SK-N-SH treated with all-trans-retinoic acid at 6 μM for 48 hours (cell line): ENCODE measurements around the gene GSE1.

Experiments
- ATAC-seq: fragments of 200-7000 bp; cut with Tn5 transposase; 3 replicates; pipeline ENCODE4 v1.9.1; 2020; ENCODE audit warnings: mild to moderate bottlenecking, moderate library complexity
- ARNTL ChIP-seq: fragments of 450-650 bp; formaldehyde crosslinking; IDR thresholded peaks from 2 replicates; pipeline ENCODE4 v1.5.0; 2020; ENCODE audit warnings: low read depth, mild to moderate bottlenecking, moderate library complexity, borderline replicate concordance
- CSDC2 ChIP-seq: fragments of 250-450 bp; sonication (Bioruptor Pico); IDR thresholded peaks from 2 replicates; pipeline ENCODE4 v1.5.0; 2020; ENCODE audit warnings: mild to moderate bottlenecking, moderate library complexity
- ESRRG ChIP-seq: fragments of 250-450 bp; sonication (Bioruptor Pico); IDR thresholded peaks from 2 replicates; pipeline ENCODE4 v1.6.1; 2021; ENCODE audit warnings: mild to moderate bottlenecking
- GLIS3 ChIP-seq: fragments of 250-450 bp; sonication (Bioruptor Pico); IDR thresholded peaks from 2 replicates; pipeline ENCODE4 v1.5.0; 2020; ENCODE audit warnings: mild to moderate bottlenecking, moderate library complexity
- ISL1 ChIP-seq: fragments of 250-450 bp; sonication (Bioruptor Pico); IDR thresholded peaks from 2 replicates; pipeline ENCODE4 v2.1.2; 2022; ENCODE audit warnings: mild to moderate bottlenecking, moderate library complexity
- OSR1 ChIP-seq: fragments of 250-450 bp; sonication (Bioruptor Pico); IDR thresholded peaks from 2 replicates; pipeline ENCODE4 v1.8.0; 2022; ENCODE audit warnings: moderate library complexity, mild to moderate bottlenecking, inconsistent platforms
- PPARA ChIP-seq: fragments of 250-450 bp; sonication (Bioruptor Pico); IDR thresholded peaks from 2 replicates; pipeline ENCODE4 v1.5.0; 2020; ENCODE audit warnings: mild to moderate bottlenecking, borderline replicate concordance
- RARB ChIP-seq: fragments of 250-450 bp; sonication (Bioruptor Pico); IDR thresholded peaks from 2 replicates; pipeline ENCODE4 v1.8.0; 2021; ENCODE audit warnings: mild to moderate bottlenecking, moderate library complexity
- SNAI2 ChIP-seq: fragments of 250-450 bp; sonication (Bioruptor Pico); IDR thresholded peaks from 2 replicates; pipeline ENCODE4 v1.5.0; 2020; ENCODE audit warnings: mild to moderate bottlenecking, moderate library complexity
- TOX ChIP-seq: fragments of 250-450 bp; sonication (Bioruptor Pico); IDR thresholded peaks from 2 replicates; pipeline ENCODE4 v1.8.0; 2021; ENCODE audit warnings: mild to moderate bottlenecking, moderate library complexity, borderline replicate concordance
- ZFP3 ChIP-seq: fragments of 250-450 bp; sonication (Bioruptor Pico); IDR thresholded peaks from 2 replicates; pipeline ENCODE4 v1.5.0; 2020; ENCODE audit warnings: mild to moderate bottlenecking, moderate library complexity
- ZFP30 ChIP-seq: fragments of 450-650 bp; formaldehyde crosslinking; IDR thresholded peaks from 2 replicates; pipeline ENCODE4 v1.5.0; 2022; ENCODE audit warnings: mild to moderate bottlenecking, moderate library complexity
- ZNF565 ChIP-seq: fragments of 450-650 bp; formaldehyde crosslinking; conservative IDR thresholded peaks from 2 replicates; pipeline ENCODE4 v1.5.0; 2020; ENCODE audit warnings: low read depth, mild to moderate bottlenecking, moderate library complexity
- ZNF8 ChIP-seq: fragments of 450-650 bp; formaldehyde crosslinking; IDR thresholded peaks from 2 replicates; pipeline ENCODE4 v1.5.0; 2020; ENCODE audit warnings: mild to moderate bottlenecking, moderate library complexity
- TF ChIP-seq, protein P1 (sequence below): fragments of 250-450 bp; sonication (Bioruptor Pico); IDR thresholded peaks from 2 replicates; pipeline ENCODE4 v1.8.0; 2021; ENCODE audit warnings: low read depth, mild to moderate bottlenecking, moderate library complexity, borderline replicate concordance
- TF ChIP-seq, protein P2 (sequence below): fragments of 250-450 bp; sonication (Bioruptor Pico); IDR thresholded peaks from 2 replicates; pipeline ENCODE4 v1.8.0; 2020; ENCODE audit warnings: mild to moderate bottlenecking, moderate library complexity, borderline replicate concordance
- TF ChIP-seq, protein P3 (sequence below): fragments of 250-450 bp; sonication (Bioruptor Pico); IDR thresholded peaks from 2 replicates; pipeline ENCODE4 v1.5.0; 2020; ENCODE audit warnings: mild to moderate bottlenecking, moderate library complexity
- TF ChIP-seq, protein P4 (sequence below): fragments of 250-450 bp; sonication (Bioruptor Pico); IDR thresholded peaks from 2 replicates; pipeline ENCODE4 v1.5.1; 2020; ENCODE audit warnings: low read depth, mild to moderate bottlenecking, moderate library complexity

GSE1 gene

DNA sequence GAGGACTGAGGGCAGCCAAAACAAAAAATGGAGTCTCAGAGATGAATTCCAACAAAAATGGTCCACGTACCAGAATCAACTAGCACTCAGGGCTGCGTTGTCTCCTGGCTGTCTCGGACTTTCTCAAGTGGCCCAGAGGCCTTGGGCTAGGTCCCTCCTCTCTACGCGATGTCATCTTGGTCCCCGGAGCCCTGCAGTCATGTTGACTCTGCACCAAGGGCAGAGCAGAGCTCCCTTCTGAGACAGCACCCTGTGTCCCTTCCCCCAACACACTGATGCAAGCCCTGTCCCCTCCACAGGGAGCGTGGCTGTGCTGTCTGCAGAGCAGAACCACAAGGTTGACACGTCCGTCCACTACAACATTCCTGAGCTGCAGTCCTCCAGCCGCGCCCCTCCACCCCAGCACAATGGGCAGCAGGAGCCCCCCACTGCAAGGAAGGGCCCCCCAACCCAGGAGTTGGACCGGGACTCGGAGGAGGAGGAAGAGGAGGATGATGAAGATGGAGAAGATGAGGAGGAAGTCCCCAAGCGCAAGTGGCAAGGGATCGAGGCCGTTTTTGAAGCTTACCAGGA lies 54.8 kb downstream of the GSE1 start:
- no peak for ATAC-seq
- no peak for TF ChIP-seq ESRRG (CRISPR knock-in tag)
- no peak for TF ChIP-seq SNAI2 (CRISPR knock-in tag)
- no peak for TF ChIP-seq ZFP30 (CRISPR knock-in tag)
- no peak for TF ChIP-seq CSDC2 (CRISPR knock-in tag)
- TF ChIP-seq, protein P1, sequence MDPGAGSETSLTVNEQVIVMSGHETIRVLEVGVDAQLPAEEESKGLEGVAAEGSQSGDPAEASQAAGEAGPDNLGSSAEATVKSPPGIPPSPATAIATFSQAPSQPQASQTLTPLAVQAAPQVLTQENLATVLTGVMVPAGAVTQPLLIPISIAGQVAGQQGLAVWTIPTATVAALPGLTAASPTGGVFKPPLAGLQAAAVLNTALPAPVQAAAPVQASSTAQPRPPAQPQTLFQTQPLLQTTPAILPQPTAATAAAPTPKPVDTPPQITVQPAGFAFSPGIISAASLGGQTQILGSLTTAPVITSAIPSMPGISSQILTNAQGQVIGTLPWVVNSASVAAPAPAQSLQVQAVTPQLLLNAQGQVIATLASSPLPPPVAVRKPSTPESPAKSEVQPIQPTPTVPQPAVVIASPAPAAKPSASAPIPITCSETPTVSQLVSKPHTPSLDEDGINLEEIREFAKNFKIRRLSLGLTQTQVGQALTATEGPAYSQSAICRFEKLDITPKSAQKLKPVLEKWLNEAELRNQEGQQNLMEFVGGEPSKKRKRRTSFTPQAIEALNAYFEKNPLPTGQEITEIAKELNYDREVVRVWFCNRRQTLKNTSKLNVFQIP (CRISPR knock-in tag), result no peak
- TF ChIP-seq ZNF565 (CRISPR knock-in tag), result no peak
- TF ChIP-seq, protein P2, sequence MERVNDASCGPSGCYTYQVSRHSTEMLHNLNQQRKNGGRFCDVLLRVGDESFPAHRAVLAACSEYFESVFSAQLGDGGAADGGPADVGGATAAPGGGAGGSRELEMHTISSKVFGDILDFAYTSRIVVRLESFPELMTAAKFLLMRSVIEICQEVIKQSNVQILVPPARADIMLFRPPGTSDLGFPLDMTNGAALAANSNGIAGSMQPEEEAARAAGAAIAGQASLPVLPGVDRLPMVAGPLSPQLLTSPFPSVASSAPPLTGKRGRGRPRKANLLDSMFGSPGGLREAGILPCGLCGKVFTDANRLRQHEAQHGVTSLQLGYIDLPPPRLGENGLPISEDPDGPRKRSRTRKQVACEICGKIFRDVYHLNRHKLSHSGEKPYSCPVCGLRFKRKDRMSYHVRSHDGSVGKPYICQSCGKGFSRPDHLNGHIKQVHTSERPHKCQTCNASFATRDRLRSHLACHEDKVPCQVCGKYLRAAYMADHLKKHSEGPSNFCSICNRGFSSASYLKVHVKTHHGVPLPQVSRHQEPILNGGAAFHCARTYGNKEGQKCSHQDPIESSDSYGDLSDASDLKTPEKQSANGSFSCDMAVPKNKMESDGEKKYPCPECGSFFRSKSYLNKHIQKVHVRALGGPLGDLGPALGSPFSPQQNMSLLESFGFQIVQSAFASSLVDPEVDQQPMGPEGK (CRISPR knock-in tag), result no peak
- TF ChIP-seq ZFP3 (CRISPR knock-in tag), result no peak
- TF ChIP-seq PPARA (CRISPR knock-in tag), result no peak
- TF ChIP-seq, all 23 proteins: peak for 0

DNA sequence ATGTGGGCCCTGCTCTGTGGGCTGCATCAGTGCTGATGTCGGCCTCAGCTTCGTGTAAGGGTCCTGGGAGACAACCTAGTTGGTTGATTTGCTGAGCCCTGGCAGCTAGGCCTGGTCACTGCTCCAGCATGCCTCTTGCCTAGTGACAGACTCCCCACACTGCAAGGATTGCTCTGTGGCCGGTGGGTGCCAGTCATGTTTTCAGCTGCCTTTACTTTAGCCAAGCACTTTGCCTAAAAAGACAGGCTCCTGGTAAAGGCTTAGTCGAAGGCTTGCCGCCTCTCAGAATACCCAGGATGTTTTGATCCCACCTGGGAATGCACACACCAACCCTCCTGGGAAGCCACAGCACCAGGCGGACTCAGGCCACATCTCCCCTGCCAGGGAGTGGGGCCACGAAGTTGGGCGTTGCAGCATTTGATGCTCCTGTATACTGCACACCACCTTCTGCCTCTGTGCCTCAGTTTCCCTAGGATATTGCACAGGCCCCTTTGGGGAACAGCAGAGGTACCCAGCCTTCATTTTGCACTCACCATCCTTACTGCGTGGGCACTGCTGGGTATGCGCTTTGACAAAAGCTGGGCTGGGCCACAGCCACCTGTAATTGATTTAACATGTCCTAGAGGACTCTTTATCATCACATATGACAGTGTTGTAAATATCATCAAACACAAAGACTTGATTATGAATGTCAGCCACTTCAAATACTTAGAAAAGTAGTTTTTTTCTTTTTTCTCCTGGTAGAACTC lies 55.7 kb downstream of the GSE1 start:
- no peak for ATAC-seq
- TF ChIP-seq TOX (CRISPR knock-in tag), result no peak
- TF ChIP-seq GLIS3 (CRISPR knock-in tag), result no peak
- TF ChIP-seq ZFP30 (CRISPR knock-in tag), result no peak
- TF ChIP-seq, protein P2 (CRISPR knock-in tag), result no peak
- TF ChIP-seq OSR1, result no peak
- no peak for TF ChIP-seq ZNF565 (CRISPR knock-in tag)
- no peak for TF ChIP-seq ESRRG (CRISPR knock-in tag)
- TF ChIP-seq, protein P3, sequence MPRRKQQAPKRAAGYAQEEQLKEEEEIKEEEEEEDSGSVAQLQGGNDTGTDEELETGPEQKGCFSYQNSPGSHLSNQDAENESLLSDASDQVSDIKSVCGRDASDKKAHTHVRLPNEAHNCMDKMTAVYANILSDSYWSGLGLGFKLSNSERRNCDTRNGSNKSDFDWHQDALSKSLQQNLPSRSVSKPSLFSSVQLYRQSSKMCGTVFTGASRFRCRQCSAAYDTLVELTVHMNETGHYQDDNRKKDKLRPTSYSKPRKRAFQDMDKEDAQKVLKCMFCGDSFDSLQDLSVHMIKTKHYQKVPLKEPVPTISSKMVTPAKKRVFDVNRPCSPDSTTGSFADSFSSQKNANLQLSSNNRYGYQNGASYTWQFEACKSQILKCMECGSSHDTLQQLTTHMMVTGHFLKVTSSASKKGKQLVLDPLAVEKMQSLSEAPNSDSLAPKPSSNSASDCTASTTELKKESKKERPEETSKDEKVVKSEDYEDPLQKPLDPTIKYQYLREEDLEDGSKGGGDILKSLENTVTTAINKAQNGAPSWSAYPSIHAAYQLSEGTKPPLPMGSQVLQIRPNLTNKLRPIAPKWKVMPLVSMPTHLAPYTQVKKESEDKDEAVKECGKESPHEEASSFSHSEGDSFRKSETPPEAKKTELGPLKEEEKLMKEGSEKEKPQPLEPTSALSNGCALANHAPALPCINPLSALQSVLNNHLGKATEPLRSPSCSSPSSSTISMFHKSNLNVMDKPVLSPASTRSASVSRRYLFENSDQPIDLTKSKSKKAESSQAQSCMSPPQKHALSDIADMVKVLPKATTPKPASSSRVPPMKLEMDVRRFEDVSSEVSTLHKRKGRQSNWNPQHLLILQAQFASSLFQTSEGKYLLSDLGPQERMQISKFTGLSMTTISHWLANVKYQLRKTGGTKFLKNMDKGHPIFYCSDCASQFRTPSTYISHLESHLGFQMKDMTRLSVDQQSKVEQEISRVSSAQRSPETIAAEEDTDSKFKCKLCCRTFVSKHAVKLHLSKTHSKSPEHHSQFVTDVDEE (CRISPR knock-in tag), result no peak
- TF ChIP-seq, protein P4, sequence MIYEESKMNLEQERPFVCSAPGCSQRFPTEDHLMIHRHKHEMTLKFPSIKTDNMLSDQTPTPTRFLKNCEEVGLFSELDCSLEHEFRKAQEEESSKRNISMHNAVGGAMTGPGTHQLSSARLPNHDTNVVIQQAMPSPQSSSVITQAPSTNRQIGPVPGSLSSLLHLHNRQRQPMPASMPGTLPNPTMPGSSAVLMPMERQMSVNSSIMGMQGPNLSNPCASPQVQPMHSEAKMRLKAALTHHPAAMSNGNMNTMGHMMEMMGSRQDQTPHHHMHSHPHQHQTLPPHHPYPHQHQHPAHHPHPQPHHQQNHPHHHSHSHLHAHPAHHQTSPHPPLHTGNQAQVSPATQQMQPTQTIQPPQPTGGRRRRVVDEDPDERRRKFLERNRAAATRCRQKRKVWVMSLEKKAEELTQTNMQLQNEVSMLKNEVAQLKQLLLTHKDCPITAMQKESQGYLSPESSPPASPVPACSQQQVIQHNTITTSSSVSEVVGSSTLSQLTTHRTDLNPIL (CRISPR knock-in tag), result no peak
- TF ChIP-seq ISL1 (CRISPR knock-in tag), result no peak
- TF ChIP-seq RARB (CRISPR knock-in tag), result no peak
- no peak for TF ChIP-seq ARNTL (CRISPR knock-in tag)
- TF ChIP-seq ZFP3 (CRISPR knock-in tag), result no peak
- TF ChIP-seq, protein P1 (CRISPR knock-in tag), result no peak
- TF ChIP-seq ZNF8 (CRISPR knock-in tag), result no peak
- TF ChIP-seq SNAI2 (CRISPR knock-in tag), result no peak
- TF ChIP-seq, all 23 proteins: peak for 0
